Measurements from ENCODE around the gene LRRC63.

- TF ChIP-seq CTCF (conservative IDR thresholded peaks at IDR 0.05; ENCODE audit: low read depth, low read length) (no peak), EZH2 (IDR thresholded peaks at IDR 0.05; ENCODE audit: borderline replicate concordance, low read depth, low read length, poor library complexity, severe bottlenecking) (no peak)
These were observed 39.2 kb upstream of the LRRC63 start for GRCh38 chr13:46172531-46172991.

Data from A673 (cell line).